ENCODE results near the gene SHD. TPM values are rescaled to one million over a fixed set of nuclear protein-coding genes. Genes with fewer than 3 reads are reported as not detected.
A peak's percentile ranks its signal among the peaks of the same experiment; 100 is the strongest.

The SHD gene
- total RNA-seq, 1 donor from 2014 or later: 4.8 TPM

DNA sequence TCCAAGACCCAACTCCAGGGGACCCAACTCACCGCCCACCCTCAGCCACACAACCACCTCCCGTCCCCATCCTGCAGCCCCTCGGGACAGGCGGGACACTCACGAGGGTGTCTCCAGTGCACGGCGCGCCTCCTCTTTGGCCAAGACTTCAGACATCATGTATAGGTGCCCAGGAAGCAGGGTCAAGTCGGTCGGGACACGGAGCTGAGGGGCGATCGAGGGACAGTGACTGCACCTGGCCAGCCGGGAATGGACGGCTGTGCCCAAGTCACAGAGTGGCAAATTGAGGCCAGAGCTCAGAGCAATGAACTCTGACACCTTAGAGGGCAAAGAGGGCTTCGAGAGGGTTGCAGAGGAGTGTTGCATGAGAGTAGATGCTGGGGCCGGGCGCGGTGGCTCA, 50.8 kb downstream of the SHD start:
- no peak for DNase-seq (ENCODE audit: low spot score in 2 of 2, unreplicated experiment in 2 of 2)
- H3K4me3 Mint-ChIP-seq: no peak overlapping the region
- H3K4me1 Mint-ChIP-seq: peaks cover 18% of the 10 kb centered on the region
- no peak for TF ChIP-seq CTCF (IDR thresholded peaks at IDR 0.05; ENCODE audit: unreplicated experiment)
- peaks cover 8% of the 10 kb centered on the region for H3K27me3 Mint-ChIP-seq (ENCODE audit: low read depth)
- no peak overlapping the region for H3K27ac Mint-ChIP-seq
- peaks cover 11% of the 10 kb centered on the region for H3K36me3 Mint-ChIP-seq
- no peaks in the 10 kb centered on the region for H3K9me3 Mint-ChIP-seq

GRCh38 chr19:4334929-4335570, 56.0 kb downstream of the SHD start:
- TF ChIP-seq CTCF (IDR thresholded peaks at IDR 0.05; ENCODE audit: unreplicated experiment): no peak
- no peak overlapping the region for H3K27ac Mint-ChIP-seq
- no peaks in the 10 kb centered on the region for H3K27me3 Mint-ChIP-seq (ENCODE audit: low read depth)
- H3K36me3 Mint-ChIP-seq: peaks cover 14% of the 10 kb centered on the region
- DNase-seq (ENCODE audit: low spot score in 2 of 2, unreplicated experiment in 2 of 2): no peak
- H3K4me3 Mint-ChIP-seq: no peak overlapping the region
- no peaks in the 10 kb centered on the region for H3K9me3 Mint-ChIP-seq
- H3K4me1 Mint-ChIP-seq: peaks cover 14% of the 10 kb centered on the region

DNA sequence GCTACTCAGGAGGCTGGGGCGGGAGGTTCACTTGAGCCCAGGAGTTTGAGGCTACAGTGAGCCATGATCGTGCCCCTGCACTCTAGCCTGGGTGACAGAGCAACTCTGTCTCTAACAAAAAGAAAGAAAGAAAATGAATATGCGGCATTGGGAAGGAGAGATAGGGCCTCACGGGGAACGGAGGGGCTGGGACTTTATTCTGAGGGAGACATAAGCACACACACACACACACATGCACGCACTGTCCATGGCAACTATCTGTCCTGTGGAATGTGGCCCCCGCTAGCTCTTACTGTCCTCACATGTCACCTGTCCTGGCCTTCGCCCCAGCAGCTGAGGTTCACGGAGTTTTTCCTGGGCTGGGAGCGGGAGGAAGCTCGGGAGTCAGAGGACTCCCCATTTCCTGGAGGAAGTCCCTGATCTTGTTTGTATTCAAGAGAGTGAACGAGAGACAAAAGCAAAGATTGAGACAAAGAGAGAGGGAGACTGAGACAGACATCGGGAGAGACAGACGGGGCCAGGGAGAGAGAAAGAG, 58.9 kb downstream of the SHD start:
- H3K27ac Mint-ChIP-seq: peak overlapping the region; percentile 98
- no peak for DNase-seq (ENCODE audit: low spot score in 2 of 2, unreplicated experiment in 2 of 2)
- peaks cover 12% of the 10 kb centered on the region for H3K36me3 Mint-ChIP-seq
- no peak for TF ChIP-seq CTCF (IDR thresholded peaks at IDR 0.05; ENCODE audit: unreplicated experiment)
- H3K4me3 Mint-ChIP-seq: peak overlapping the region; percentile 83
- peaks cover 2% of the 10 kb centered on the region for H3K27me3 Mint-ChIP-seq (ENCODE audit: low read depth)
- no peaks in the 10 kb centered on the region for H3K9me3 Mint-ChIP-seq
- H3K4me1 Mint-ChIP-seq: peaks cover 20% of the 10 kb centered on the region

GRCh38 chr19:4338441-4339355, 59.6 kb downstream of the SHD start, which contains the start of gene STAP2:
TSS of gene STAP2 (minus strand) at chr19:4338827. CDS start at chr19:4338753, 74 bp downstream.
- DNase-seq (ENCODE audit: low spot score in 2 of 2, unreplicated experiment in 2 of 2): peak in 1 of 2 experiments; percentile 69
- H3K4me3 Mint-ChIP-seq: peak within 1 kb of the TSS; percentile 83
- no peaks in the 10 kb centered on the region for H3K9me3 Mint-ChIP-seq
- peaks cover 2% of the 10 kb centered on the region for H3K27me3 Mint-ChIP-seq (ENCODE audit: low read depth)
- peaks cover 12% of the 10 kb centered on the region for H3K36me3 Mint-ChIP-seq
- no peak for TF ChIP-seq CTCF (IDR thresholded peaks at IDR 0.05; ENCODE audit: unreplicated experiment)
- peaks cover 20% of the 10 kb centered on the region for H3K4me1 Mint-ChIP-seq
- peak within 1 kb of the TSS; percentile 98 for H3K27ac Mint-ChIP-seq

Other genes with a start within 250 kb of the SHD start
- 27.3 to 27.9 TPM (median 27.7 TPM) in 3 replicates for gene ZBTB7A, start 212.4 kb upstream of the SHD start, total RNA-seq
- 147 to 161 TPM (median 152 TPM) in 3 replicates for gene MAP2K2, start 155.1 kb upstream of the SHD start, total RNA-seq
- gene CREB3L3, start 125.6 kb upstream of the SHD start, total RNA-seq: not detected in 3 replicates
- gene SIRT6, start 96.7 kb upstream of the SHD start, total RNA-seq: 25.4 to 31.9 TPM (median 25.6 TPM) in 3 replicates
- gene ANKRD24, start 96.6 kb upstream of the SHD start, total RNA-seq: 0.75 to 0.98 TPM (median 0.86 TPM) in 3 replicates
- 0.22 to 0.96 TPM (median 0.68 TPM) in 3 replicates for gene EBI3, start 49.7 kb upstream of the SHD start, total RNA-seq
- 19.5 to 22.1 TPM (median 21.3 TPM) in 3 replicates for gene YJU2, start 32.2 kb upstream of the SHD start, total RNA-seq
- gene TMIGD2, start 23.1 kb downstream of the SHD start, total RNA-seq: 0.29 TPM in 1 of 3 replicates, not detected in the others
- gene FSD1, start 25.3 kb downstream of the SHD start, total RNA-seq: 16.4 to 17.7 TPM (median 17.1 TPM) in 3 replicates
- gene STAP2, start 59.6 kb downstream of the SHD start, total RNA-seq: 74.0 to 79.4 TPM (median 75.3 TPM) in 3 replicates
- gene MPND, start 64.3 kb downstream of the SHD start, total RNA-seq: 34.6 to 42.4 TPM (median 42.2 TPM) in 3 replicates
- 89.9 to 91.7 TPM (median 90.1 TPM) in 3 replicates for gene SH3GL1, start 121.3 kb downstream of the SHD start, total RNA-seq
- gene CHAF1A, start 123.4 kb downstream of the SHD start, total RNA-seq: 30.9 to 35.1 TPM (median 33.1 TPM) in 3 replicates
- 67.7 to 71.0 TPM (median 69.9 TPM) in 3 replicates for gene UBXN6, start 178.5 kb downstream of the SHD start, total RNA-seq
- gene HDGFL2, start 193.0 kb downstream of the SHD start, total RNA-seq: 87.6 to 91.3 TPM (median 88.9 TPM) in 3 replicates
- 0.25 to 0.29 TPM (median 0.29 TPM) in 3 replicates for gene PLIN4, start 239.2 kb downstream of the SHD start, total RNA-seq

Data from mesothelial cell of epicardium (in vitro differentiated cells).